Smooth muscle cell of the brain vasculature (primary cell): Measurements from ENCODE around the gene POLR2E.

ENCODE experiments used
- DNase-seq: peaks from one replicate; pipeline ENCODE4 v3.0.0-alpha.2; 2012; ENCODE audit warnings: low read depth, low spot score

POLR2E gene

GRCh38 chr19:1111641-1112267 lies 16.6 kb upstream of the POLR2E start:
- no peak for DNase-seq

DNA sequence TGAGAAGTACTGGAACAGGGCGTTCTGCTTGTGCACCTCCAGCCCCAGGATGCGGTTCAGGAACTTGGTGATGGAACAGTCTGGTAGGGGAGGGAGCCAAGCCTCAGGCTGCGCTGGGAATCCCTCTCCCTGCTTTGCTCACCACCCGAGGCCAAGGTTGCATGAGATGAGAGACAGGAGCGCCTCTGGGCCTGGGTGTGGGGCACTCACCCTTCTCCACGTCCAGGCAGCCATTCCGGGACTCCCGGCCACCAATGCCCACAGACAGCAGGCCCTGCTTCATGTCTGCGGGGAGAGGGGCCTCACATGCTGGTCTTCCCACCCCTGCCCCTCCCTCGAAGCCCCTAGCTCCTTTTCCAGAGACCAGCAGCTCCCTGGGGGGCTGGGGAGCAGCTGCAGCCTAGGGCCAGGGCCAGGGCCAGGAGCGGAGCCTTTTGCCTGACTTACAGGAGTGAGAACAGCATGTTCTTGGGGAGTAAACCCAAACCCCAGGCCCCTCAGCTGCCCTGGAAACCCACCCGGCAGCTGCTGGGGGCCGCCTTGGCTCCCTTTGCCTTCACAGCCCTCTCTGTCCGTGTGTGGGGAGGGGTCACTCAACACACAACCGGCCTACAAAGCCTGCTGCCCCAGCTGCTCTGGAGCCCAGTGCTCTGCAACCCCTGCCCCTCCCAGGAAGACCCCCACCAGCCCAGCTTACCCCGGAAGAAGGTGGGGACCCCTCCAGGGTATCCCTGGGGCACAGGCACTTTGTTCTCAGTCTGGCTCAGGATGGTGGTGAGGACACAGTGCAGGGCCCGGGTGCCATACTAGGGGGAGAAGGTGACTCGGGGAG lies 15.8 kb upstream of the POLR2E start:
- DNase-seq = no peak

DNA sequence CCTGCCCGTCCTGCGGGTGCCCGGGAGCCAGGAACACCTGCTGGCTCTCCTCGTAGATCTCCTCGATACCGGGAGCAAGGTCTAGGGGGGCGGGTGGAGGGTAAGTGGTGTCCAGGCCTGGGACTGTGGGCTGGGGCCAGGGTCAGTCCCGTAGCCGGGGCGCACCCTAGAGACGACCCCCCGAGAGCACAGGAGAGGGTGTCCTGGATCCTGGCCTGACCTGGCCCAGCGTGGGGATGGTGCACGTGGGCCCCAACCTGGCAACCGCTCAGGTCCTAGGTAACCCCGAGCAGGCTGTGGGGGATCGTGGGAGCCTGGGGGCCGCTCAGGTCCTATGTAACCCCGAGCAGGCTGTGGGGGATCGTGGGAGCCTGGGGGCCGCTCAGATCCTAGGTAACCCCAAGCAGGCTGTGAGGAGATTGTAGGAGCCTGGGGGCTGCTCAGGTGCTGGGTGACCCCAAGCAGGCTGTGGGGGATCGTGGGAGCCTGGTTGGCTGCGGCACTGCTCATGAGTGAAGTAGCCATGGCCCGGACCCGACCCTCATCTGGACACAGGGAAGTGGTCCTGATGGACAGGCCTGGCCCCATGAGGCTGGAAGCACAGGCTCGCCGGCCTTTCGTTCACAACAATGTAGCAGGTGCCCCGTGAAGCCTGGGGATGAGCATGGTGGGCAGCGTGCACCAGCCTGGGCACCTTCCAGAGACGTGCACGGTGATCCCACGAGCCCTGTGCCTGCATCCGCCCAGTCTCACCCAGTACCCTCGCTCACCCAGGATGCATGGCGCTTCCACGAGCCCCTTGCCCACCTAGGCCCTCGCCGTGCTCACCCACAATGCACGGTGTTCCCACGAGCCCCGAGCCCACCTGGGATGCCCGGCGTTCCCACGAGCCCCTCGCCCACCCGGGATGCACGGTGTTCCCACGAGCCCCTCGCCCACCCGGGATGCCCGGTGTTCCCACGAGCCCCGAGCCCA lies 14.8 kb upstream of the POLR2E start:
- no peak for DNase-seq

- no peak for DNase-seq
These were observed 13.9 kb upstream of the POLR2E start for GRCh38 chr19:1109032-1109551.

GRCh38 chr19:1108291-1109031 lies 13.3 kb upstream of the POLR2E start:
- DNase-seq = no peak

DNA sequence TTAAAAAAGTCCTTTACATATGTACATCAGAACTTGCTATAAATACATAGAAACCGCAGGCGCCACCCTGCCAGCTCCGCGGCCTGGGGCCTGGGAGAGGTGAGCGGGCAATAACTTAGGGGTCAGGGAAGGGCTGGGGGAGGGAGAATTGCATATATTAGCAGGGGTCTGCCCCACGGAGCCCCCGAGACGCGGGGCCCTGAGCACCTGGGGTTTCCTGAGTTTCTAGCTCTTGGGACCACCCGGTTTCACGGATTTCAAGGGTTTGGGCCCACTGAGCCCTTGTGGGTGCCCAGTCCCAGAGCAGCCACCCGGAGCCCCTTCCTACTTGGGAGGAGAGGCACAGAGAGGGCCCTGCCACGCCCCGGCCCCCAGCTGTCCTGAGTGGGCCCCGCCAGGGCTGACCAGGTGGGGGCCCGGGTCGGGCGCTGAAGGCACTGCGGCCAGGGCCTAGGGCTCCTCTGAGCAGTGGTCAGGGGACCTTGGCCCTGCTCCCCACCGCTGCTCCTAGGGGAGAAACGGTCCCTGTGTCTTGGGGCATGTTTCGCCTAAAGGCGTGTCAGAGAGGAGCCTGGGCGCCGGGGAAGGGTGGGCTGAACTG lies 12.6 kb upstream of the POLR2E start:
- no peak for DNase-seq

DNA sequence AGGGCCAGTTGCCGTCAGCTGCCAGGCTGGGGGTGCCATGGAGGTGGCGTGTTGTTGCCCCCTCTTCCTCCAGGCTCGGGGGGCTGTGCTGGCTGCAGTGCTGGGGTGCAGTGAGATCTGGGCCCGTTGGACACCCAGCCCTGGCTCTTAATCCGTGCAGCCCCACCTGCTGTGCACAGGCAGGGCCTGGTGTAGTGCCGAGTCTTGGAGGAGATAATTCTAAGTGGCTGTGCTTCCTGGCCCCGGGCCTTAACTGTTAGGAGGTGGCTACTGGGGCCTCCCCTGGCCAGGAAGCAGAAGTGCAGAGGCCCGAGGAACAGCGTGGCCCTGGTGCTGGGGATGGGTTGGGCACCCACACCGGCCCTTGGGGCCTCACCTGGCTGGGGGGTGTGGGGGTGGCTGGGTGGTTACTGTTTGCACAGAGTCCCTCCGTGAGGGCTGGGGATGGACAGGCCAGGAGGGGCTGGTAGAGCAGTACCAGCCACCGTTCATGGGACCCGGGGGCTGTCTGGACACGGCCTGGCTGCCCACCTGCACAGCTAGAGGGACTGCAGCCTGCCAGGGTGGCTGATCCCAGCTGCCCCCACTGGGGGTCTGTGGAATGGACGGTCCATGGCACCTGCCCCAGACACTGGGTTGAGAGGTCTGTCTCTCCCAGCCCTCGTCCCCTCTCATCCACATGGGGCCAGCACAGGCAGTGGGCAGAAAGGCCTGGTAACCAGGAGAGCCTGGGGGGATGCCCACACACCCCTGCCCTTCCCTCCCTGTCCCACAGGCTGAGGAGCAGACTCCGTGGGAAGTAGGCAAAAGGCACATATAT lies 11.9 kb upstream of the POLR2E start:
- DNase-seq = no peak

DNA sequence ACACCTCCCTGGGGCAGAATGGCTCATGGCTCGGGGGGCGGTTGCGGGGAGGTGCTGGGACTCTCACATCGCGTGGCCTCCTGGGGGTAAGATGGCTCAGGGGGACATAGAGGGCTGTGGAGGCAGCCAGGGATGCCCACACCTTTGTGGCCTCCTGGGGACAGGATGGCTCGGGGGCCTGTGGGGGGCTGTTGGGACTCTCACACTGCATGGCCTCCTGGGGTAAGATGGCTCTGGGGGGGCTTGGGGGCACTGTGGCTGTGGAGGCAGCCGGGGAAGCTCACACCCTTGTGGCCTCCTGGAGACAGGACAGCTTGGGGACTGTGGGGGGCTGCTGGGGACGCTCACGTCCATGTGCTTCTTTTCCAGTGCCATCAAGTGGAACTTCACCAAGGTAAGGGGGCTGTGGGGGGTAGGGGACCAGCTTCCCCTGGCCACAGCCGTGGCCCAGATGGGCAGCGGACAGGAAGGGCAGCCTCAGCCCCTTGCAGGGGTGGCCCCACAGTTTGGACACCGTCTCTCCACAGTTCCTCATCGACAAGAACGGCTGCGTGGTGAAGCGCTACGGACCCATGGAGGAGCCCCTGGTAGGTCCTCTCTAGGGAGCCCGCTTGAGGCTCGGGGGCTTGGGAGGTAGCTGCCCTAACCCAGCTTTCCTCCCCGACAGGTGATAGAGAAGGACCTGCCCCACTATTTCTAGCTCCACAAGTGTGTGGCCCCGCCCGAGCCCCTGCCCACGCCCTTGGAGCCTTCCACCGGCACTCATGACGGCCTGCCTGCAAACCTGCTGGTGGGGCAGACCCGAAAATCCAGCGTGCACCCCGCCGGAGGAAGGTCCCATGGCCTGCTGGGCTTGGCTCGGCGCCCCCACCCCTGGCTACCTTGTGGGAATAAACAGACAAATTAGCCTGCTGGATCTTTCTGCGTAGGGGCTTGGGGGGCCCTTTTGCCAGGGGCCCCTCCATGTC lies 11.0 kb upstream of the POLR2E start:
- DNase-seq = no peak

DNA sequence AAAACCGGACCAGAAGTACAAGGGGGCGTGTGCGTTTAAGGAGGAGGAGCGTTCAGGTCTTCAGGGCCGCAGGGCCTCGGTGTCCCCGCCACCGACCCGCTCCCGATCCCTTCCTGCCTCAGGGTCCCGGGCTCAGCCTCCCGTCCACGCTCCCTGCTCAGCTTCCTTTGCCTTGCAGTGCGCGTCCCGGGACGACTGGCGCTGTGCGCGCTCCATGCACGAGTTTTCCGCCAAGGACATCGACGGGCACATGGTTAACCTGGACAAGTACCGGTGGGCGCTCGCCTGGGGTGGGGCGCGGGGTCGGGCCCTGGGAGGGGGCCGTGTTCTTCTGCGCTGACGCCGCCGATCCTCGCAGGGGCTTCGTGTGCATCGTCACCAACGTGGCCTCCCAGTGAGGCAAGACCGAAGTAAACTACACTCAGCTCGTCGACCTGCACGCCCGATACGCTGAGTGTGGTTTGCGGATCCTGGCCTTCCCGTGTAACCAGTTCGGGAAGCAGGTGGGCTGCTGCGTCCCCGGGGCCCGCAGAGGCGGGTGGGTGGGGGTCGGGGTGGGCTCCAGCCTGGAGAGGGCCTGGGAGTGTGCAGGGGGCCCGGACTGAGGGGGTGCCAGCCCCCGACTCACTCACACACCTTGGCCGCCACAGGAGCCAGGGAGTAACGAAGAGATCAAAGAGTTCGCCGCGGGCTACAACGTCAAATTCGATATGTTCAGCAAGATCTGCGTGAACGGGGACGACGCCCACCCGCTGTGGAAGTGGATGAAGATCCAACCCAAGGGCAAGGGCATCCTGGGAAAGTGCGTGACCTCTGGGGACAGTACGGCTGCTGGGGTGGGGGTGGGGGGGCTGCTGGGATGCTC lies 10.1 kb upstream of the POLR2E start:
- DNase-seq = no peak

- no peak for DNase-seq
These were observed 9.3 kb upstream of the POLR2E start for GRCh38 chr19:1104311-1105007.

DNA sequence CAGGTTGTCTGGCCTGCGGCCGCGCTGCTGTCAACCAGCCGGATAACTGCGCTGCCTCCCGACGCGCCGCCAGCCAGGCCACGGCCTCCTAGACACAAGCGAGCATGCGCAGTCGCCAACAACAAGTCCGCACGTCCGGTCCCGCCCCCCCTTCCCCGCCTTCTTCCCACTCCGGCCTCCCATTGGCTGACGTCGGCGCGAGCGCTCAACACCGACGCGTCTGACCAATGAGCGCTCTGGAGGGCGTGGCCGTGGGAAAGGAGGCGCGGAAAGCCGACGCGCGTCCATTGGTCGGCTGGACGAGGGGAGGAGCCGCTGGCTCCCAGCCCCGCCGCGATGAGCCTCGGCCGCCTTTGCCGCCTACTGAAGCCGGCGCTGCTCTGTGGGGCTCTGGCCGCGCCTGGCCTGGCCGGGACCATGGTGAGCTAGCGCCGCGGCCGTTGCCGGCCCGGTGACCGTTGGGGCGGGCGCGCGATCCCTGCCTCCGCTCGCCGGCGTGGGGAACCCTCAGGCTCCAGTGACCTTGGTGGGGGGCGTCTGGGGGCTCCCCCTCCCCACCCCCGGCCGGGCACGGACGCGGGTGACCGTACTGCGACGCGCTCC lies 8.6 kb upstream of the POLR2E start, which contains the start of gene GPX4:
TSS of gene GPX4 (plus strand) at position 287 of the 603 bp plus-strand sequence. CDS start at position 337, 50 bp downstream.
- DNase-seq = peak; percentile 100

DNA sequence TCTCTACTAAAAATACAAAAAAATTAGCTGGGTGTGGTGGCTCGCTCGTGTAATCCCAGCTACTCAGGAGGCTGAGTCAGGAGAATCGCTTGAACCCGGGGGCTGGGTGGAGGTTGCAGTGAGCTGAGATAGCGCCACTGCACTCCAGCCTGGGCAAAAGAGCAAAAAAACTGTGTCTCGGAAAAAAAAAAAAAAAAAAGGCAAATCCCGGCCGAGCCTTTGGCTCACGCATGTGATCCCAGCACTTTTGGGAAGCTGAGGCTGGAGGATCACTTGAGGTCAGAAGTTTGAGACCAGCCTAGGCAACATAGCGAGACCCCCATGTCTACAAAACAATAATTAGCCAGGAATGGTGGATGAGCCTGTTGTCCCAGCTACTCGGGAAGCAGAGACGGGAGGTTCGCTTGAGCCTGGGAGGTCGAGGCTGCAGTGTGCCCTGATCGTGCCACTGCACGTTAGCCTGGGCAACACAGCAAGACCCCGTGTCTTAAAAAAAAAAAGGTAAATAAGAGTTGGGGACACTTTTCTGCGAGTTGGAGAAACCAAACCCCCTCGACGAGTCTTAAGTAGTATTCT lies 8.0 kb upstream of the POLR2E start:
- DNase-seq = no peak

GRCh38 chr19:1102407-1103131 lies 7.4 kb upstream of the POLR2E start:
- peak; percentile 90 for DNase-seq

GRCh38 chr19:1101337-1101698 lies 6.1 kb upstream of the POLR2E start:
- no peak for DNase-seq
